ENCODE results near the gene RBM20.

DNA sequence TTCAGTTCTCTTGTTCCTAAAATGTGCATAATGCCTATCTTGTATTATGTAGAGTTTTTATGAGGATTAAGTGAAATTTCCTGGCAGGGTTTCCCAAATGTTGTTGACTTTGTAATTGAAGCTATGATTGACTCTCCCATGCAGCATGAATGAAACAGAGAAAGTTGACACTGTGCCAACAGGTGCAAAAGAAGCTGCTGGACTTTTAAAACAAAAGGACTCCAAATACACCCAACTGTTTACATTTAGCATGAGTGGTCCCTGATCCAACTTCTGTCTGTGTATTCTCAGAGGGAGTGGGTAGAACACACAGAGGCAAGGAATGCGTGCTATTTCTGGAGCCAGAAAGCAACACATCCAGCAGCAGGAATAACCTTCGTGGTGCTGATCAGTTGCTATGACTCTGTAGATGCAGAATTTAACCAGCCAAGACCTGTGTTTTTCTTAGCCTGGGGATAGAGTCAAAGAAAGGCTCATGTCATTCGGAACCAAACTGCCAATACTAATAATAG lies 14.4 kb upstream of the RBM20 start:
- no peak for TF ChIP-seq GABPA (IDR thresholded peaks at IDR 0.05; ENCODE audit: low read depth, low read length)
- TF ChIP-seq GABPA (CRISPR knock-in tag; IDR thresholded peaks at IDR 0.05; ENCODE audit: low read depth) = no peak
- no peak for TF ChIP-seq ZNF18 (CRISPR knock-in tag; IDR thresholded peaks at IDR 0.05; ENCODE audit: insufficient replicate concordance)
- TF ChIP-seq, protein P1, sequence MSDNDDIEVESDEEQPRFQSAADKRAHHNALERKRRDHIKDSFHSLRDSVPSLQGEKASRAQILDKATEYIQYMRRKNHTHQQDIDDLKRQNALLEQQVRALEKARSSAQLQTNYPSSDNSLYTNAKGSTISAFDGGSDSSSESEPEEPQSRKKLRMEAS (IDR thresholded peaks at IDR 0.05) = no peak
- TF ChIP-seq EZH2 (conservative IDR thresholded peaks at IDR 0.05; ENCODE audit: low read depth, low read length) = no peak
- no peak for TF ChIP-seq ZBTB33 (CRISPR knock-in tag; IDR thresholded peaks at IDR 0.05)
- no peak for TF ChIP-seq SOX5 (CRISPR knock-in tag; IDR thresholded peaks at IDR 0.05; ENCODE audit: borderline replicate concordance)
- TF ChIP-seq SIX1 (CRISPR knock-in tag; IDR thresholded peaks at IDR 0.05; ENCODE audit: borderline replicate concordance) = peak; percentile 32; the same call in 1 of the 2 replicates
- no peak for TF ChIP-seq TFAP4 (IDR thresholded peaks at IDR 0.05; ENCODE audit: borderline replicate concordance, low read depth)
- no peak for TF ChIP-seq ZNF790 (CRISPR knock-in tag; IDR thresholded peaks at IDR 0.05; ENCODE audit: borderline replicate concordance)
- TF ChIP-seq, protein P2, sequence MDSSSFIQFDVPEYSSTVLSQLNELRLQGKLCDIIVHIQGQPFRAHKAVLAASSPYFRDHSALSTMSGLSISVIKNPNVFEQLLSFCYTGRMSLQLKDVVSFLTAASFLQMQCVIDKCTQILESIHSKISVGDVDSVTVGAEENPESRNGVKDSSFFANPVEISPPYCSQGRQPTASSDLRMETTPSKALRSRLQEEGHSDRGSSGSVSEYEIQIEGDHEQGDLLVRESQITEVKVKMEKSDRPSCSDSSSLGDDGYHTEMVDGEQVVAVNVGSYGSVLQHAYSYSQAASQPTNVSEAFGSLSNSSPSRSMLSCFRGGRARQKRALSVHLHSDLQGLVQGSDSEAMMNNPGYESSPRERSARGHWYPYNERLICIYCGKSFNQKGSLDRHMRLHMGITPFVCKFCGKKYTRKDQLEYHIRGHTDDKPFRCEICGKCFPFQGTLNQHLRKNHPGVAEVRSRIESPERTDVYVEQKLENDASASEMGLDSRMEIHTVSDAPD (CRISPR knock-in tag; IDR thresholded peaks at IDR 0.05) = no peak
